Cardiac fibroblast (primary cell): ENCODE measurements around the gene NSUN6.

ENCODE experiments used
- DNase-seq, 2 donors: peaks; one replicate each; pipeline versions ENCODE4 v3.0.0 to v3.0.0-alpha.2; 2010; ENCODE audit warnings: low read depth in 2 of 2
- H3K4me3 ChIP-seq, 2 donors: replicated peaks in 1 of 2; 1 replicate in 1 of 2; 2 replicates in 1 of 2; pipeline ENCODE4 v1.5.1; 2011; ENCODE audit warnings: low read depth in 2 of 2, low read length in 2 of 2, mild to moderate bottlenecking in 2 of 2, moderate library complexity in 1 of 2
- TF ChIP-seq, protein P1 (sequence below): IDR thresholded peaks from one replicate; pipeline ENCODE4 v1.5.1; 2011; ENCODE audit warnings: low read depth, mild to moderate bottlenecking, low read length, inconsistent platforms

Gene NSUN6

DNA sequence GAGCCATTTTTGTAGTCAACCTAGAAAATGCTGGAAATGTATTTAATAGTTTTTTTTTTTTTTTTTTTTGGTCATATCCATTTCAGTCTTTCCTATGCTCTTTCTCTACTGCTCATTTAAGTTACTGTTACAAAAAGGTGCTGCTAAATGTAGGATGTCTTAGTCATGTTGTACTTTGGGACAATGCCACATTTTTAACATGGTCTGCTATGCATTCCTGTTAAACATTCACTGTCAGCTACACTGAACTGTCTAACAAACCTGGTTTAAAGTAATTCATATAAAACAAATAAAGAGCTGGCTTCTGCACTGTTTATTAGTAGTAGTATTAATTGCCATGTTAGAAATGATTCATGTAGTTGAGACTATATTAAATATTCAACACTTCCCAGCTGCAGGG lies 108.6 kb downstream of the NSUN6 start:
- peak; percentile 43 to 52 for DNase-seq
- TF ChIP-seq, protein P1, sequence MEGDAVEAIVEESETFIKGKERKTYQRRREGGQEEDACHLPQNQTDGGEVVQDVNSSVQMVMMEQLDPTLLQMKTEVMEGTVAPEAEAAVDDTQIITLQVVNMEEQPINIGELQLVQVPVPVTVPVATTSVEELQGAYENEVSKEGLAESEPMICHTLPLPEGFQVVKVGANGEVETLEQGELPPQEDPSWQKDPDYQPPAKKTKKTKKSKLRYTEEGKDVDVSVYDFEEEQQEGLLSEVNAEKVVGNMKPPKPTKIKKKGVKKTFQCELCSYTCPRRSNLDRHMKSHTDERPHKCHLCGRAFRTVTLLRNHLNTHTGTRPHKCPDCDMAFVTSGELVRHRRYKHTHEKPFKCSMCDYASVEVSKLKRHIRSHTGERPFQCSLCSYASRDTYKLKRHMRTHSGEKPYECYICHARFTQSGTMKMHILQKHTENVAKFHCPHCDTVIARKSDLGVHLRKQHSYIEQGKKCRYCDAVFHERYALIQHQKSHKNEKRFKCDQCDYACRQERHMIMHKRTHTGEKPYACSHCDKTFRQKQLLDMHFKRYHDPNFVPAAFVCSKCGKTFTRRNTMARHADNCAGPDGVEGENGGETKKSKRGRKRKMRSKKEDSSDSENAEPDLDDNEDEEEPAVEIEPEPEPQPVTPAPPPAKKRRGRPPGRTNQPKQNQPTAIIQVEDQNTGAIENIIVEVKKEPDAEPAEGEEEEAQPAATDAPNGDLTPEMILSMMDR: no peak
- H3K4me3 ChIP-seq: no peak overlapping the region

DNA sequence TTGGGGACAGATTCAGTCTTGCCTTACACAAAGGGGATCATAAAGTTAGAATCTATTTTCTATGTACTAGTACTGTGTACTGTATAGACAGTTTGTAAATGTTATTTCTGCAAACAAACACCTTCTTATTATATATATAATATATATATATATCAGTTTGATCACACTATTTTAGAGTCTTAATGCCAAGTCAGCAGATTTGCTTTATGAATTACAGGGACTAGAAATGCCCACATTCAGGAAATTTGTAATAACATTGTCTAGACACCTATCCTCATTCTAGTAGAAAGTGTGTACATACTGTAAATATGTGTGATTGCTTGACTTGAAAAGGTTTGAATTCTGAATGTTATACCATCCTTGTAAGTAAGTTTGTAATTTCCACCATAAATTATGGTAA lies 111.2 kb downstream of the NSUN6 start:
- no peak overlapping the region for H3K4me3 ChIP-seq
- TF ChIP-seq, protein P1: no peak
- no peak for DNase-seq

DNA sequence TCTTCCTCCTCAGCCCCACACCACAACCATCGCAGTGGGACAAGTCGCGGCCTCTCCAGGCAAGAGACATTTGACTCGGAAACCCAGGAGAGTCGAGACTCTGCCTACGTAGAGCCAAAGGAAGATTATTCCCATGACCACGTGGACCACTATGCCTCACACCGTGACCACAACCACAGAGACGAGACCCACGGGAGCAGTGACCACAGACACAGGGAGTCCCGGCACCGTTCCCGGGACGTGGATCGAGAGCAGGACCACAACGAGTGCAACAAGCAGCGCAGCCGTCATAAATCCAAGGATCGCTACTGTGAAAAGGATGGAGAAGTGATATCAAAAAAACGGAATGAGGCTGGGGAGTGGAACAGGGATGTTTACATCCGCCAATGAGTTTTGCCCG lies 112.1 kb downstream of the NSUN6 start:
- TF ChIP-seq, protein P1: no peak
- H3K4me3 ChIP-seq: no peak overlapping the region
- DNase-seq: no peak

DNA sequence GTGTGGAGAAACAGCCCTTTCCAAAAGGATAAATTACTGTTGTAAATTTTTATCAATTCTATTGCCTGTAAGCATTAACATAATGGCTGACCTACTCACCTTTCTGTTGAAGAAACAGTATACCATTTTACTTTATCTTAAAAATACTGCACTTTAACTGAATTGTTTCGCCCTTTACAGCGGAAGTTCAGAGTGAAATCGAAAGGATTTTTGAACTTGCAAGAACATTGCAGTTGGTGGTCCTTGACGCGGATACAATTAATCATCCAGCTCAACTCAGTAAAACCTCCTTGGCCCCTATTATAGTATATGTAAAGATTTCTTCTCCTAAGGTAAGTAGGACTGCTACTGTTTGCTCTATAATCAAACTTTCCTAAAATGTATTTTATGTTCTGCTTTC lies 117.5 kb downstream of the NSUN6 start:
- TF ChIP-seq, protein P1: no peak

DNA sequence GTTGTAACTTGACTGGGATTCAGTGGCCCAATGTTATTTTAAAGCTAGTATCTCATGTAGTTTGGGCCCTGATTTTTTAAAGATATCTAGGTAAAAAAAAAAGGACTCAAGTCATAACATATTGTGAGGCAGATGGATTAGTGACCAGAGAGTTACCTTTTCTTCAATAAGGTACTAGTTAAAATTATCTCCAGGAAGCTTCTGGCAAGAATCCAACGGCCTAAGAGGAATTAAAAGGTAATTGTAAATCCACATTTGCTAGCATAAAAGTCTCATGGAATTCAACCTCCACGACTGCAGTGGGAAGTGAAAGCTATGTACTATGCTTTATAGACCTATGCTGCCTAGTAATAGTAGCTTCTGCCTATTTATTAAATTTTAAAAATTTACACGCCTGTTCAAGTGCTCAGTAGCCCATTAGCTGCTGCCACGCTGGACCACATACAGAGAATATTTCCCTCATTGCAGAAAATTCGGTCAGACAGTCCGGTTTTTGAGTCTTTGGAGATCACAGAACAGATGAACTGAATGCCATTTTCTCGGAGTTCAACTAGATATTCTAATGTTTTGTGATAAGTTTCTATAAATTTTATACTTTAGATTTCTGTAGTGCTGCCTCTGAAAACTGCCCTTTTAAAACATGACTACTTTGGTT lies 118.4 kb downstream of the NSUN6 start:
- H3K4me3 ChIP-seq: no peak overlapping the region
- TF ChIP-seq, protein P1: no peak
- no peak for DNase-seq

More for the DNA sequence above, 117.5 kb downstream of the NSUN6 start:
- DNase-seq: no peak
- no peak overlapping the region for H3K4me3 ChIP-seq

DNA sequence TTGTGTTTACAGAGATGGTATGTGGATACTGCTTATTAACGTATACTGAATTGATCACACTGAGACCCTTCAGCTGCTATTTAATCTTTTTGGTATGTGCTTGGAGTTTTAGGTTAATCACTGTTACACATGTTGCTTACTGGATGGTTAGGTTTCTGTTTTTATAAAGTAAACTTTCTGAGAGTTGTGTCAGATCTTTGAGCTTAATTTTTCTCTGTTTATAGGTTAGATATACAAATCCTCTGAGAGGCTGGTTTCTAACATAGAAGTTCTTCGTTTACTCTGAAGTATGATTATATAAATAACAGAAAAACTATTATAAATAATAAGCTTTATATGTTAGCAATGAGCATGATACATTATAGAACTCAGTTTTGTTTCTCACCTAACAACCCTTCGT lies 123.1 kb downstream of the NSUN6 start:
- TF ChIP-seq, protein P1: no peak
- no peak overlapping the region for H3K4me3 ChIP-seq
- no peak for DNase-seq

DNA sequence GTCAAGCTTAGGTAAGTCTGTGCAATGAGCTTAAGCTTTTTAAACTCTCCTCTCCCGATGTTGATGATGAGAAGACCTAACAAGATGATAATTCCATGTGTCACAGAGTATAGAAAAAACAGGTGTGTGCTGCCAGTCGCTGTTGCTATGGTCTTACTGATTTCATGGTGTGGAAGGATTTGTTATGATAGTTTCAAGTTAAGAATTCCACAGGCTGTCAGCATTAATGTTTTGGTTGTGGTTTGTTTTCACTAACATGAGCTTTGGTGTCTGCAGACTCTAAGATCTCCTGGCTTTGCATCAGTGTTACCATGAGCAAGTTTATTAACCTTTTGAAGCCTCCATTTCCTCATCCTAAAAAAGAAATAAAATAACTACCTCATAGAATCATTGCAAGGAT lies 123.7 kb downstream of the NSUN6 start:
- DNase-seq: no peak
- no peak overlapping the region for H3K4me3 ChIP-seq
- TF ChIP-seq, protein P1: no peak
